Activated effector memory CD4-positive, alpha-beta T cell treated with anti-CD3 and anti-CD28 coated beads, Interleukin-2, amount 50 U/mL, for 16 hours (primary cell): Measurements from ENCODE around the gene RTF1.

Experiments used
- DNase-seq: peaks from one replicate; pipeline ENCODE4 v3.0.0-alpha.2; 2020

Gene RTF1

DNA sequence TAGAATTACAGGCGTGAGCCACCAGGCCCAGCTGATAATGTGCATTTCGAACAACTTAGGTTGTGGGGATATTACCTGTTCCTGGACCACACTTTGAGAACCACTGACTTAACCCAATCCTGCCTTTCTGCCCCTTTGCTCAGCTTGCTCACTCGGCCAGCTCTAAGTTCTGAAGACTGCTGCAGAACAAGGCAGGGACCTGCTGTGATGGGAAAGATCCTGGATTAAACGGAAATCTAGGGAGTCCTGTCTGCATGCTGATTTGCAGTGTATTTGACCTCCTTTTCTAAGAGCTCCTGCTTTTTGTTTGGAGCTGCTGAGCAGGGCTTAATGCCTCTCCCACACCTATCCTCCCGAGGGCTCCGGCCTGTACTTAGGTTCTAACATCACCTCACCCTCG lies 93.8 kb downstream of the RTF1 start:
- no peak for DNase-seq

DNA sequence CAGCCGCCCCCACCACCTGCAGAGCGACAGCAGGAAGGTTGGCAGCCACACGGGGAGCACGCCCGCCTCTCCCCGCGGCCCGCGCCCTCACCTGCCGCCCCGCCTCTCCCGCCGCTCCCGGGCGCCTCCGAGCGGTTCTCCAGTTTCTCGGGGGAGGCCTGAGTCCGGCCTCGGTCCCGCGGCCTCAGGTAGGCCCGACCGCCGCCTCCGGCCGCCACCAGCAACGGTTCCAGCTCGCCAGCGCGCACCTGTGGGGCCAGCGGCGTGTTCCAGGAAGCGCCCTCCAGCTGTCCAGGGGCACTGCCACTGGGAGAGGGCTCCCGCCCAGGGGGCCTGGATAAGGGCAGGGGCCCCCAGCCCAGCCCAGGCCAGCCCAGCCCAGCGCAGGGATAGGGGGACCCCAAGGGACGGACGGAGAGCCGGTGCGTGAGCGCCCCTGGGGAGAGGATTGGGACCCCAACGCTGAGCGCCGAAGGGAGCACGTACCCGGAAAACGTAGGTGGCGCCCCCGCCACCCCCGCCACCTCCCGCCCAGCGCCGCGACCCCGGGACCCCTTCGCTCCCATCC lies 94.5 kb downstream of the RTF1 start:
- no peak for DNase-seq

DNA sequence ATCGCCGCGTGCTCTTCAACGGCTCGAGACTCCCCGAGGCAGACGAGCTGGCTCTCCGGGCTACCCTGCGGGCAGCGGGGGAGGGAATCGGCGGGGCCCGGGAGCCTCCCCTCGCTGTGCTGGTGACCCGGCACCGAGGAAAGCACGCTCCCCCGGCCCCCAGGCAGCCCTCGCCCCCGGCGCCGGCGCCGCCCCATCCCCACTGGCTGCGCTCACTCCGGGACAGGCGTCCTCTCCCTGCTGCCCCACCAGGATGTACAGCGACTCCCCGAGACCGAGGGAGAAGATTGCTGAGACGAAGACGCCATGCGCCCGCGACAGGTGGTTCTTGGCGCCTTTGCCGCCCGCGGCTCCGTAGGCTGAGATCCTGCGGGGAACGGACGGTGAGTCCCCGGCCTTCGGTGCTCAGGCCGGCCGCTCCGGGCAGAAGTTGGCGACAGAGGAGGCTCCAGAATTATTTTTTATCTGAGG lies 95.0 kb downstream of the RTF1 start:
- DNase-seq, result peak; percentile 74

DNA sequence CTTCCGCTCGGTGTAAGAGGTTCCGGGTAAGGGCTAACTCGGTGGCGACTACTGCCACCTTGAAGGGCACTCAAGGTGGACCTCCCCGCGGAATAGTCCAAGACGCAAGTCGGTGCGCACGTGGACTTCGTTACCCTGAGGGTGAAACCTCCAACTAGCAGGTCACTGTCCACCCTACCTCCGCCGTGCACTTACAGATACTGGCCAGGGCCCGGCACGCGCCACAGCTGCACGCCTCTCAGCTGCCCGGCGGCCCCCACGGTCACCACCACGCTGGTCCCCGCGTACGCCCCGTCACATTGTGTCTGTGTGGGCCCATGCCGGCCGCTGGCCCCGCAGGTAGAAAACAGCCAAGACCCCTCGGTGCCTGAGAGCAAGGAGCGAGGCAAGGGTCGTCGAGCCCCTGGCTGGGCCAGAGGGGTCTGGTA lies 95.6 kb downstream of the RTF1 start:
- no peak for DNase-seq

DNA sequence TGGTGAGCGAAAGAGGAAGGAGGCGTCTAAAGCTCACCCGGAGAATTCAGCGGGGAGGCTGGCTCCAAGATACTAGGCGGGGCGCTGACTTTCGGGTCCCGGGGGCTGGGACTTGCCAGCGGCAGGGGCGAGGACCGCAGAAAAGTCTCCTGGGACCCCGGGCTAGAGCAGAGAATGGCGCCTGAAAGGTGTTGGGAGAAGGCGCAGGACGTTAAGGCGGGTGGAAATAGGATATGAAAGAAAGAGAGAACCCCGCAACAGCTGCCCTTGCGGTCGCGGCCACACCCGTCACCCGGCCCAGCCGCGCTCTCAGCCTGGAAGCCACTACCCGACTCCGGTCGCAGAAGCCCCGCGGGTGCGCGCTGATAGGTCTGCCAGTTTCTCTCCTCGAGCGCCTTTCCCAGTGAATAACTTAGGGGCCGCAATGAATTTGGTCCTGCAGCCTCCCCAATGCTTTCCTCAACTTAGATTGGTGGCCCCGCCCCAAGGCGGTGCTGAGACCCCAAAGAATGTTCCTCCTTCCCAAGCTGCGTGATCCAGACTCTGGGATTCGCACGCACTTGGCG lies 96.1 kb downstream of the RTF1 start:
- DNase-seq, result no peak

DNA sequence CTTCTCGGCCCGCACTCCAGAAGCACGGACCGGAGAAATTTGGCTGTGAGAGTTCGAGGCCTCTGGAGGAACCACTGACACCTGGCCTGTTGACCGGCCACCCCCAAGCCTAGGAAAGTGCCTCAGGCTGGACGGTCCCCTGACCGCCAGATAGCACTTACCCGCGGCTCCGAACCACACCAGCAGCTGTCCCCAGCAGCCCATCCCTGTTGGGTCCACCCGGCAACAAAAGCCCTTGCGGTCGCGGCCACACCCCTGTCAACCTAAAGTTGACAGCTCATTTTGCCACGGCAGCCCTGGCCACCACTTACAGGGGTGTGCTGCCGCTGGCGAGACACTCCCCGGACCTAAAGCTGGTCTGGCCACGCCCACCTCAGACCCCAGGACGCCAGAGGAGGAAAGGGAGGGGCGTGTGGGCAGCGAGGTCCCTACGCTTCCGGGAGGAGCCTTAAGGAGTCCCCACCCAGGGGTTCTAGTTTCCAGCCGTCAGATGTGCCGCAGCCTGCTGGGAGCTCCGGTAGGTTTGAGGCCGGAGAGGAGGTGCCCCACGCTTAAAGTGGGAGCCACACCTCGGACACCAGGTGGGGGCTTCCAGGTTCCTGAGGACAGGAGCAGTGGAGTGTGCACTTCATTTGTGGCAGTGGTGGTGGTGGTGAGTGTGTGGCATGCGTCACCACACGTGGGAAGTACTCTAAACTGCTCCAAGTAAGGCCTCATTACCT lies 96.8 kb downstream of the RTF1 start, which contains the start of gene LTK:
Gene LTK (minus strand): TSS at position 322 of the 722 bp plus-strand sequence. CDS start 118 bp downstream, at position 204.
- DNase-seq, result no peak

DNA sequence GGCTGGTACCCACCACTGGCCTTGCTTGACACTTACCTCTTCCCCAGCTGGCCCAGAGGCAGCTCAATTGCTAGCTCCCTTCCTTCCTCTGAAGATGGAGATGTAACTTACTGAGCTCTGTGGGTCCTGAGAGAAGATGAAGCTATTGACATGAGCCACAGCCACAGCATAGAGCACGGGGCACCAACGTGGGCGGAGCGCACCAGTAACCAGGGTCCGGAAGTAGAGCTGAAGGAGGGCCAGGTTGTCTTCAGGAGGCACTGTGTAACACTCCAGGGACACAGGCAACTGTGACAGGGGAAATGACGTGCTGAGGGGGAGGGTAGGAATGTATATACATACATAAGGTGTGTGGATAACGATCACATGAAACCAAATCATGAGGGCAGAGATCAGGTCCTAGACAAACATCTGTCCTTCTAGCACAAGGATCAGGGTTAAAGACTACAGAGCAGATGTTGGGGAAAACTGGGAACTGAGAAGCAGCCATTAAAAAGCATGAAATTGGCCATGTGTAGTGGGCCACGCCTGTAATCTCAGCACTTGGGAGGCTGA lies 101.1 kb downstream of the RTF1 start:
- DNase-seq, result no peak

DNA sequence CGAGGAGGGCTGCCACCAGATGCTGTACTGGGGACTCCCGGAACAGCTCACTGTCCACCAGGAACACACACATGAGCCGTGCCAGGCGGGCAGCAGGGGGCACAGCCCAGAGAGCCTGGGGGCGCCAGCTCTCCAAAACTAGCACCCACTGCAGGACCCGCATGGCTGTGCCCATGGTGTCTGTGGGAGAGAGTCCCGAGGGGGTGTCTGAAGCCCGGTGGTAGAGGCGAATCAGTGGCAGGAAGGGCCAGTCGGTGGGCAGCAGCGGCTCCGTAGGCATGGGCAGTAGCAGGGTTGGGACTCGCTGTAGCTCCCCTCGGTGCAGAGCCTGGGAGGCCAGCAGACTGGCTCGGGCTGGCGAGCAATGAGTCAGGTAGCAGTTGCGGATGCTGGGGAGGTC lies 103.7 kb downstream of the RTF1 start:
- no peak for DNase-seq

DNA sequence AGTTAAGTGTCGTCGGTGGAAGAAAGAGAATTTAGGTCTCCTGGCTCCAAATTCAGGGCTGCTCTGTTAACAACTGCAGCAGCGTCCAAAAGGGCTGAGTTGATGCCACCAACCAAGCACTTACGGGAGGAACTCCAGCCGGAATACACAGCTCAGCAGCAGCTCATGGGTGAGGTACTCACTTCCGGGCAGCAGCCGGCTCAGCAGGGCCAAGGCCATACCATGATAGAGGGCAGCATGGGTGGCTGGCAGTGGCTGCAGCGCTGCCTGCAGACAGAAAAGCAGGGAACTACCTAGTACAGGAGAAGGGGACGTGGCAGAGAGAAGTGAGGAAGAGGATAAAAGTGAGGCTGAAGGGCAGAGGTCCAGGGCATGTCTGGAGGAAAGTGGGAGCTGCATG lies 104.7 kb downstream of the RTF1 start:
- no peak for DNase-seq

DNA sequence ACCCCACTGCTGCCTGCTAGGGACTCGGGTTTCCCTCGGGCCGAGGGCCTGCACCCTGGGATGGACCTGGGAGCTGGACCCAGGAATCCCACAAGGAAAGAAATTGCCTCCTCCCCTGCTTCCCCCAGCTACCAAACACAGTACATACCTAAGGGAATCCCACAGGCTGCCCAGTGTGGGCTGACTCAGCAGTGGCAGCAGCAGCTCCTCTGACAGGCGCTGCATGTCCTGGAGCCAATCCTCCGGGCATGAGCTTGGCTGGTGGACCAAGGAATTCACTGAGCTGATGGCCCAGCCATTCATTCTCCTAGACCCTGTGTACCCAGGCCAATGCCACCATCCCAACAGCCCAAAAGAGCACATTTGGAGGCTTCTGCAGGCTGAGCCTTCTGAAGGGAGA lies 106.2 kb downstream of the RTF1 start:
- DNase-seq, result no peak

DNA sequence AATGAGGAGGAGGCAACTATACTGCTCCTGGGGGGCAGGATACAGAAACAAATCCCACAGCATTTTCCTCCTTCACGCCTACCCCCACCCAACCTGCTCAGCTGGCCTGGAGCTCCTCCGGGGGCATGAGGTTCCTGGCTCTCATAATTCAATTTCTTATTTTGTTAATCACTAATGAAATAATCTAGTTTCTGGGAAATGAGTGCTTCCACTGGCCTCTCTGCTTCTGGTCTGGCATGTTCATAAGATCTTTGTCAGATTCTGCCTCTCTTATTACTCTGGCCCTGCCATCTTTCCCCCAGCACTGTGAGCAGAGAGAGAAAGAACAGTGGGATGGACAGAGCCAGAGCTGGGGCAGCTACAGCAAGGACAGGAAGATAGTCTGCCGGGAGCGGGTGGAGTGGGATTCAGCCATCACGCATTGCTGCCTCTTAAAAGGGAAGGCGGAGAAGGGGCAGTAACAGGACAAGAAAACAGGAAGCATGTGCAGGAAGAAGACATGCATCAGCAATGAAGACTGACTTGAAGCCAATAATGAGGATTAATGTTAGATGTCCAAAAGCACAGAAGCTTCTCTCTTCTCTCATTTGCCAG lies 113.6 kb downstream of the RTF1 start:
- DNase-seq, result no peak
